GM10266 (cell line): ENCODE data around the gene HTT.

ENCODE experiments used
- DNase-seq: peaks from one replicate; pipeline ENCODE4 v3.0.0; 2012; ENCODE audit errors: extremely low spot score
- CTCF ChIP-seq: IDR thresholded peaks from 2 replicates; pipeline ENCODE4 v1.5.1; 2012; ENCODE audit warnings: mild to moderate bottlenecking, low read depth; ENCODE audit not compliant: control insufficient read depth, insufficient read depth; ENCODE audit errors: missing control alignments

Gene HTT

GRCh38 chr4:3073158-3074077 is 1.1 kb upstream of the HTT start:
- peak; percentile 12 for TF ChIP-seq CTCF
- no peak for DNase-seq

GRCh38 chr4:3074846-3075651 is 568 bp downstream of the HTT start:
- DNase-seq: peak; percentile 67
- no peak for TF ChIP-seq CTCF

GRCh38 chr4:3075652-3075981 is 1.1 kb downstream of the HTT start:
- TF ChIP-seq CTCF: no peak
- DNase-seq: no peak

GRCh38 chr4:3077796-3078195 is 3.3 kb downstream of the HTT start:
- no peak for TF ChIP-seq CTCF
- peak; percentile 58 for DNase-seq

GRCh38 chr4:3079694-3080123 is 5.2 kb downstream of the HTT start:
- TF ChIP-seq CTCF: no peak
- DNase-seq: peak; percentile 45

GRCh38 chr4:3082925-3083515 is 8.5 kb downstream of the HTT start:
- no peak for TF ChIP-seq CTCF
- no peak for DNase-seq

GRCh38 chr4:3083732-3084131 is 9.3 kb downstream of the HTT start:
- TF ChIP-seq CTCF: no peak

More at GRCh38 chr4:3083732-3084131, 9.3 kb downstream of the HTT start:
- no peak for DNase-seq
